Measurements from ENCODE around the gene TAGAP.
"Not testable (repeated sequence)": the region's sequence is repeated elsewhere in the genome, so short reads cannot be mapped to it uniquely, and the experiment has no call there.

- TF ChIP-seq EZH2 (IDR thresholded peaks at IDR 0.05; ENCODE audit: insufficient read depth, poor library complexity, severe bottlenecking); EZH2phosphoT487 (IDR thresholded peaks at IDR 0.05; ENCODE audit: insufficient read depth, low read depth): not testable (repeated sequence)
These were observed 6.5 kb downstream of the TAGAP start for GRCh38 chr6:159038318-159038717.

Measured in GM23248 (cell line).